Measurements from ENCODE around the gene RANGRF. TPM values are rescaled to one million over a fixed set of nuclear protein-coding genes. Genes with fewer than 3 reads are reported as not detected.

Gene RANGRF
- total and polyA plus RNA-seq, 4 donors = 9.2 to 40.5 (median 28.6) TPM

GRCh38 chr17:8287651-8288335 is 677 bp upstream of the RANGRF start:
- H3K4me1 ChIP-seq (ENCODE audit: control insufficient read depth, insufficient read depth, low read length) = peaks cover 22% of the 10 kb centered on the region
- peak overlapping the region; percentile 93 for H3K27ac ChIP-seq (ENCODE audit: low read depth, low read length)
- 24% methylated on average over 10 of the region's 19 CpGs for WGBS (ENCODE audit: insufficient coverage)
- DNase-seq (ENCODE audit: low read depth in 4 of 6, low spot score in 6 of 6) = no peak
- peak overlapping the region; percentile 99 for H3K4me3 ChIP-seq (ENCODE audit: low read depth, low read length)
- H3K9me3 ChIP-seq (ENCODE audit: control insufficient read depth, insufficient read depth, low read length) = no peaks in the 10 kb centered on the region
- H3K27me3 ChIP-seq (ENCODE audit: control insufficient read depth, insufficient read depth, low read length) = no peaks in the 10 kb centered on the region
- H3K36me3 ChIP-seq (ENCODE audit: control insufficient read depth, insufficient read depth, low read length) = peaks cover 8% of the 10 kb centered on the region

DNA sequence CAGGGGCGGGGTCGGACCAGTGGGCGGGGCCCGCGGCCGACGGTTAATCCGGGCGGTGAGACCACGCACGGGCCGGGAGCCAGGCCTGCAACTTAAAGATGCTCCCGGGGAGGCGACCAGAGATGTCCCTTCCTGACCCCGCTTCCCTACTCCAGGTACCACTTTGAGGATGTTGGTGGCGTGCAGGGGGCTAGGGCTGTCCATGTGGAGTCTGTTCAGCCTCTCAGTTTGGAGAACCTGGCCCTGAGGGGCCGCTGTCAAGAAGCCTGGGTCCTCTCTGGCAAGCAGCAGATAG is 580 bp downstream of the RANGRF start:
- Histone ChIP-seq H3K4me3 (ENCODE audit: low read depth, low read length) (peak overlapping the region; percentile 99), H3K27ac (ENCODE audit: low read depth, low read length) (peak overlapping the region; percentile 93), H3K27me3 (ENCODE audit: control insufficient read depth, insufficient read depth, low read length) (no peaks in the 10 kb centered on the region), H3K36me3 (ENCODE audit: control insufficient read depth, insufficient read depth, low read length) (peaks cover 8% of the 10 kb centered on the region), H3K9me3 (ENCODE audit: control insufficient read depth, insufficient read depth, low read length) (no peaks in the 10 kb centered on the region), H3K4me1 (ENCODE audit: control insufficient read depth, insufficient read depth, low read length) (peaks cover 22% of the 10 kb centered on the region)
- WGBS (ENCODE audit: insufficient coverage) = 3% methylated on average over 14 of the region's 17 CpGs
- no peak for DNase-seq (ENCODE audit: low read depth in 4 of 6, low spot score in 6 of 6)

DNA sequence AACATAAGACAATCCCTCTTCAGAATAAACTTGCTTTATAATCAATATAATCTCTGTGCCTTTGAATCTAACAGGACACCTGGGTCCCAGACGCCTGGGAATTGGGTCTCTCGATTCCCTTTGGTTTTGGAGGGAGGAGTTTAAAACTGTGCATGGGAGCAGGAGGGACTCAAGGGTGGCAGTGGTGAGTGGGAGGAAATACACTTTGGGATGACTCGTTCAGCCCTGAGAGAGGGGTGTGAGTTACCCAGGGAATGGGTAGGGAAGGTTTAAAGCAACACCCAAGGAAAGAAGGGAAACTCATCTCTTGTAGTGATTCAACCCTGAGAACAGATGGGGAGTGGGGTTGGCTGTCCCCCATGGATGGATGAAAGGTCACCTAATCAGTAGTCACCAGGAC is 1.6 kb downstream of the RANGRF start:
- no peak overlapping the region for H3K4me3 ChIP-seq (ENCODE audit: low read depth, low read length)
- H3K36me3 ChIP-seq (ENCODE audit: control insufficient read depth, insufficient read depth, low read length) = peaks cover 8% of the 10 kb centered on the region
- DNase-seq (ENCODE audit: low read depth in 4 of 6, low spot score in 6 of 6) = no peak
- H3K27ac ChIP-seq (ENCODE audit: low read depth, low read length) = no peak overlapping the region
- H3K9me3 ChIP-seq (ENCODE audit: control insufficient read depth, insufficient read depth, low read length) = no peaks in the 10 kb centered on the region
- no peaks in the 10 kb centered on the region for H3K27me3 ChIP-seq (ENCODE audit: control insufficient read depth, insufficient read depth, low read length)
- peaks cover 32% of the 10 kb centered on the region for H3K4me1 ChIP-seq (ENCODE audit: control insufficient read depth, insufficient read depth, low read length)
- WGBS (ENCODE audit: insufficient coverage) = 79% methylated on average over 2 of the region's 3 CpGs

DNA sequence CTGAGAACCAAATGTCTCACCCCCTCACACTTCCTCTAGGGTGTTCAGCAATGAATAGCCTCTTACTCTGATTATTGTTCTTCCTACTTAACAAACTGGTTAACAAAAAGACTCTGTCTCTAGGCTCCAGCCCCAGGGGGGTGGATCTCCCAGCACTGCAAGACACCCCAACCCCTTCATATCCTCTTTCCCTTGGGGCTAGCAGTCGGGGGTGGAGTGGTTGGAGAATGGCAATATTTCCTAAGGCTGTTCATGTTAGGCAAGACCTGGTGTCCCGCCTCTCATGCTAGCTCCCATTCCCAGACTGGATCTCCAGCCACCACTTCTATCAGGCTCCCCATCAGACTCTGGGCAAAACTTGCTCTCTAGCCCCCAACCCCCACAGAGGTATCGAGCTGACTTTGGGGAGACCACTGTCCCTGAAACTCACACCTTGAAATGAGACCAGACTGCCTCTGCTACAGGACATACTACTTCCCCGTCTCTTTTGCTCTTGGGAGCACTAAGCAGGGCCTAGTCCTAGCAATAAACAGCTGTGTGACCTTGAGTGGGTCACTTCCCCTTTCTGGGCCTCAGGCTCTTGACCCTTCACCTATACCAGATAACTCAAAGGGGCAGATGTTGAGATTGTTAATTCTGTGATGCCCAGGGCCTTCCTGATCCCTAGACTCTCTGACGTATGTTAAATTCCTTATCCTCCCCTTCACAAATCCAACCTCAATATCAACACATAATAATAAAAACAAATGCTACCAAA is 4.3 kb downstream of the RANGRF start:
- H3K27me3 ChIP-seq (ENCODE audit: control insufficient read depth, insufficient read depth, low read length) = no peaks in the 10 kb centered on the region
- 85% methylated on average over 3 of the region's 5 CpGs for WGBS (ENCODE audit: insufficient coverage)
- H3K9me3 ChIP-seq (ENCODE audit: control insufficient read depth, insufficient read depth, low read length) = no peaks in the 10 kb centered on the region
- DNase-seq (ENCODE audit: low read depth in 4 of 6, low spot score in 6 of 6) = no peak
- no peak overlapping the region for H3K27ac ChIP-seq (ENCODE audit: low read depth, low read length)
- H3K36me3 ChIP-seq (ENCODE audit: control insufficient read depth, insufficient read depth, low read length) = peaks cover 8% of the 10 kb centered on the region
- H3K4me3 ChIP-seq (ENCODE audit: low read depth, low read length) = no peak overlapping the region
- peaks cover 38% of the 10 kb centered on the region for H3K4me1 ChIP-seq (ENCODE audit: control insufficient read depth, insufficient read depth, low read length)

- peak overlapping the region; percentile 82 for H3K4me3 ChIP-seq (ENCODE audit: low read depth, low read length)
- no peak for DNase-seq (ENCODE audit: low read depth in 4 of 6, low spot score in 6 of 6)
- WGBS (ENCODE audit: insufficient coverage) = 97% methylated on average over 9 of the region's 9 CpGs
- H3K4me1 ChIP-seq (ENCODE audit: control insufficient read depth, insufficient read depth, low read length) = peaks cover 29% of the 10 kb centered on the region
- H3K27me3 ChIP-seq (ENCODE audit: control insufficient read depth, insufficient read depth, low read length) = no peaks in the 10 kb centered on the region
- peak overlapping the region; percentile 90 for H3K27ac ChIP-seq (ENCODE audit: low read depth, low read length)
- H3K36me3 ChIP-seq (ENCODE audit: control insufficient read depth, insufficient read depth, low read length) = peaks cover 8% of the 10 kb centered on the region
- H3K9me3 ChIP-seq (ENCODE audit: control insufficient read depth, insufficient read depth, low read length) = no peaks in the 10 kb centered on the region
Observed at GRCh38 chr17:8294361-8294760, 5.9 kb downstream of the RANGRF start.

DNA sequence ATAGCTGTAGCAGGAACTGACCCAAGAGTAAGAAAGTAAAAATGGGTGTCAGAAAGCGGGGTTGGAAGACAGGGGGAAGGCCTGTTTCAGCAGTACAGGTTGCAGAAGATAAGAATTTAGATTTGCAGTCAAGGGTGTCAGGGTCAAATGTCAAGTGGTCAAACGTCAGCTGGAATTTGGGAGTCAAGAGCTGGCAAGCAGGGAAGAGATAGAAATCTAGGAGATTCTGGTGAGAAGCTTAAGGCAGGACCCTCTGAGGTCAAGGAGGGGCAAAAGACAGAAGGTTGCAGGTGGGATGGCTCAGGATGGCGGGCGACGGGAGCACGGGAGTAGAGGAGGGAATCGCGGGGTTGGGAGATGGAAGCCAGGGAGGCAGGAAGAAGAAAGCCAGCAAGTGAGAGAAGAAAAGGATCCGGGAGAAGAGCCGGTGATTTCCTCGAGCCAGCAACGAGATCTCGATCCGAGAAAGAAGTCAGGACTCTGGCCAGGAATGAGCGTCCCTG is 6.4 kb downstream of the RANGRF start:
- H3K27me3 ChIP-seq (ENCODE audit: control insufficient read depth, insufficient read depth, low read length) = no peaks in the 10 kb centered on the region
- 7% methylated on average over 15 of the region's 15 CpGs for WGBS (ENCODE audit: insufficient coverage)
- peak overlapping the region; percentile 82 for H3K4me3 ChIP-seq (ENCODE audit: low read depth, low read length)
- no peaks in the 10 kb centered on the region for H3K9me3 ChIP-seq (ENCODE audit: control insufficient read depth, insufficient read depth, low read length)
- DNase-seq (ENCODE audit: low read depth in 4 of 6, low spot score in 6 of 6) = no peak
- H3K27ac ChIP-seq (ENCODE audit: low read depth, low read length) = peak overlapping the region; percentile 90
- peaks cover 8% of the 10 kb centered on the region for H3K36me3 ChIP-seq (ENCODE audit: control insufficient read depth, insufficient read depth, low read length)
- peaks cover 24% of the 10 kb centered on the region for H3K4me1 ChIP-seq (ENCODE audit: control insufficient read depth, insufficient read depth, low read length)

- no peak for DNase-seq (ENCODE audit: low read depth in 4 of 6, low spot score in 6 of 6)
- Histone ChIP-seq H3K27me3 (ENCODE audit: control insufficient read depth, insufficient read depth, low read length) (no peaks in the 10 kb centered on the region), H3K36me3 (ENCODE audit: control insufficient read depth, insufficient read depth, low read length) (no peaks in the 10 kb centered on the region), H3K4me3 (ENCODE audit: low read depth, low read length) (no peak overlapping the region), H3K9me3 (ENCODE audit: control insufficient read depth, insufficient read depth, low read length) (no peaks in the 10 kb centered on the region), H3K27ac (ENCODE audit: low read depth, low read length) (no peak overlapping the region), H3K4me1 (ENCODE audit: control insufficient read depth, insufficient read depth, low read length) (peaks cover 6% of the 10 kb centered on the region)
- no CpG with 5 or more reads among the region's 3 CpGs for WGBS (ENCODE audit: insufficient coverage)
Observed at GRCh38 chr17:8300226-8300625, 11.8 kb downstream of the RANGRF start.

DNA sequence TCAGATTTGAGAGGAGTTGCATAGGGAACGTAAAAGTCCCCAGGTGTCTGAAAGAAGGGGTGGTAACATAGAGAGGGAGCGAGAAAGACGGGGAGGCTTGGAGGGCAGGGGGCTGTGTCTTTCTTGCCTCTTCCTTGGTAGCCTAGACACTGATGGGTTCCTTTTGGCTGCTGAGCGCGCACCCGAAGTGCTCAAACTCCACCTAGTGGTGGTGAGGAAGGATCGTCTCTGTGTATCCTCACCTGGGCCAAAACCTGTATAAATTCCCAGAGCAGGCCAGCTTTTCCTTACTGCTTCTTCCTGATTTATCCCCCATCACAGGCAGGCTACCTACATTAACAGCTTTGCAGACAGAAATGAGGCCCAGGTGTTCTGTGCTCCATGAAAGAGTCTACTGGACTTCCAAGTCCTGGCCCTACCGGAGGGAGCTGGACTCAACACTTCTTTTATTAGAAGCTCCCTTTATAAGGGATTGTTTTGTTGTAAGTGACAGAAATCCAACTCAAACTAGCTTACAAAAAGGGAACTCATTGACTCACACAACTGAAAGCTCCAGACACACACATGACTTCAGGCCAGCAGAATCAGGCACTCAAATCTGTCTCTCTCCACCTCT is 12.3 kb downstream of the RANGRF start:
- Histone ChIP-seq H3K27me3 (ENCODE audit: control insufficient read depth, insufficient read depth, low read length) (no peaks in the 10 kb centered on the region), H3K27ac (ENCODE audit: low read depth, low read length) (no peak overlapping the region), H3K4me1 (ENCODE audit: control insufficient read depth, insufficient read depth, low read length) (peaks cover 3% of the 10 kb centered on the region), H3K9me3 (ENCODE audit: control insufficient read depth, insufficient read depth, low read length) (no peaks in the 10 kb centered on the region), H3K36me3 (ENCODE audit: control insufficient read depth, insufficient read depth, low read length) (no peaks in the 10 kb centered on the region), H3K4me3 (ENCODE audit: low read depth, low read length) (no peak overlapping the region)
- peak in 4 of 6 donors; percentile 22 to 91 (median 62) for DNase-seq (ENCODE audit: low read depth in 4 of 6, low spot score in 6 of 6)
- WGBS (ENCODE audit: insufficient coverage) = 0% methylated on average over 3 of the region's 8 CpGs

GRCh38 chr17:8310601-8311123 is 22.2 kb downstream of the RANGRF start:
- no peaks in the 10 kb centered on the region for H3K36me3 ChIP-seq (ENCODE audit: control insufficient read depth, insufficient read depth, low read length)
- H3K27ac ChIP-seq (ENCODE audit: low read depth, low read length) = no peak overlapping the region
- no peak overlapping the region for H3K4me3 ChIP-seq (ENCODE audit: low read depth, low read length)
- H3K27me3 ChIP-seq (ENCODE audit: control insufficient read depth, insufficient read depth, low read length) = peaks cover 36% of the 10 kb centered on the region
- H3K9me3 ChIP-seq (ENCODE audit: control insufficient read depth, insufficient read depth, low read length) = no peaks in the 10 kb centered on the region
- WGBS (ENCODE audit: insufficient coverage) = 52% methylated on average over 3 of the region's 10 CpGs
- no peak for DNase-seq (ENCODE audit: low read depth in 4 of 6, low spot score in 6 of 6)
- peaks cover 10% of the 10 kb centered on the region for H3K4me1 ChIP-seq (ENCODE audit: control insufficient read depth, insufficient read depth, low read length)
